CD4-positive, alpha-beta T cell treated with Interleukin-12 subunit alpha and Interleukin-12 subunit beta, for 1 hour (primary cell): ENCODE measurements around the gene SEMA3D.

Experiments
- DNase-seq: peaks from one replicate; pipeline ENCODE4 v3.0.0-alpha.2; 2020

Gene SEMA3D

DNA sequence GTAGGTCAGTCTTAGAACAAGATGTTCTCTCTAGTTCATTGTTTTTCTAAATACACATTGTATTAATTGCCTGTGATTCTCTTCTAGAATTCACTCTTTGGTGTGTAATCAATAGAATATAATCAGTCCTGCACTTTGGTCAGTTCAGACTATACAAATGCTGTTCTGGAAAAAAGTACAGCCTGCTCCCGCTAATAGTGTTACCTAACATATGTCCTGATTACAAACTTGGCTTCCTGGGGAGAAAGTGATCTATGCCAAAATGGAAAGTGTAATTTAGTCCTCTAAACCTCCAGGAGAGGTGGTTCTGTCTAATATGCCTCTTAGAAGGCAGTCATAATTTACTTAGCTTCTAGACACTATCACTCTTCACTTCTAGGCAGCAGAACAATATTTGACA is 215.5 kb downstream of the SEMA3D start:
- no peak for DNase-seq

DNA sequence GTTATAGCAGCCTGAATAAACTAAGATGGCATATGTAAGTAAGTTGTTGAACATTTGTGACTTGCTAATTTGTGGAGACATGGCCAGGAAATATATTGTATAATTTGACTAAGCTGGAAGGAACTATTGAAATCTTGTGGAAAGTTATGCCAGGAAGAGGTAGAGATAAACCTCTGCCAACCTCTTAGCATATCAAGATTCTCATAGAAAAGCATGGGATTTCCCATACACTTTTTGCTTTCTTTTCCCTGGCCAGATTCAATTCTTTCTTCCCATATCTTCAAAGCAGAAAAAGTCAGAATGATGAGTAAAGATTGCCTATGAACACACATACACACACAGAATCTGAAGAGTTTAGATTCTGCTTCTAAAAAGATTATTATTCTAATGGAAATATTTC is 216.2 kb downstream of the SEMA3D start:
- DNase-seq: no peak

DNA sequence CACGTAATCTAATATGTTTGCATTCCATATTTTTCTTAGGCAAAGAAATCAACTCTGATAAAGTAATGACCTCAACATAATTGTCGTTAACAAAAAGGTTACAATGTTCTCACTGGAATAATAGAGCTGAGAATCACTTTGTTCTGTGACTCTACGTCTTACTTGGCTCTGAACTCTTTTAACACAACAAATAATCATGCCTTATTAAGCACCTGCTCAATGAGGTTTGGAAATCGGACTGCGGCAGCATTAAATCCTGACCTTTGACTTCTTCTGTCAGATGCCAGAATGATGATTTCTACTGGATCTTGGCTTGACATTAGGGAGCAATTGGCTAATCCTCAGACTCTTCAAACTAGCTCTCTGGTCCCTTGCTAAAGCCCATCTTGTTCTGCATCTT is 233.6 kb downstream of the SEMA3D start:
- DNase-seq: no peak

DNA sequence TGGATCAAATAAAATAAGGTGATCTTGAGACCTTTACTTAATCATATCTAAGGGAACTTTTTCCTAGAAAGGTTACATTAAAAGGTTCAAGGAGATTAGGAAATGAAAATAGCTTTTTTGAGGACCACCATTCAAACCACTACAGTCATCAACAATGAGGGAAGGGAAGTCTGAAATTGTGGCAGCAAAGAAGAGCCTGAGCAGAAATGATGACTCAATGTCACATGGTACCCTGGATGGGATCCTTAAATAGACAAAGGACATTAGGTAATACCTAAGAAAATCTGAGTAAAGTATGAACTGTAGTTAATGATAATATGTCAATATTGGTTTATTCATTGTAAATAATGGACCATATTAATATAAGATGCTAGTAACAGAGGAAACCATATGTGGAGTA is 236.0 kb downstream of the SEMA3D start:
- DNase-seq: no peak

DNA sequence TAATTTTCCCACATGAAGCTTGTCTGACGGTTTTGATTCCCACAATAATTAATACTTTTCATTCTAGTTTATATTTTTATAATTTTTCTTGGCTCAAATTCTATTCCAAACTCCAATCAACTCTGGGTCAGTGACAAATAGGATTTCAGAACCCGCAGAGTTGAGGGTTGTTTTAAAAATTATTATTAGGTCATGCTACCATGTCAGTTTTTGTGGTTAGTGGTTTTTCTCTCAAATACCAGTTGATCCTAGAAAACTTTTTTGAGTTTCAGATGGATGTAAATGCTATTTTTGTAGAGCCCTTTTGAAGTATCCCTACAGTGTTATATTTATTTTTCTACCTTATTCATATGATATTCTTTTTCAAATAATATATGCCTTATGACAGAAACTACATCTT is 237.4 kb downstream of the SEMA3D start:
- no peak for DNase-seq

DNA sequence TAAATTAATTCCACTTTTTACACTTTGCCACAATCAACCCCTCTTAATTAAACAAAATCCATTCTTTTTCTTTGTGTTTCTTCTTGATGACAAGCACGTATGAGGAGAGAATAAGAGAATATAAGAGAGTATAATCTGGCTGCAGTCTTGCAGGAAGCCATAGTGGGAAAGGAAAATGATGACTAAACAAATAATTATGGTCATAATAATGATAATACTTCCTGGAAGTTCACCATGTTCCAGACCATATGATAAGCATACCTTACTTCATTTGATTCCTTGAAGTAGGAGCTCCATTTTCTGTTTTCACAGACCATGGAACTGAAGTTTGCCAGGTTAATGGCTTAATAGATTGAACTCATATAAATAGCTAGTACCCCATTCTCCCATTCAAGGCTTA is 237.8 kb downstream of the SEMA3D start:
- no peak for DNase-seq

DNA sequence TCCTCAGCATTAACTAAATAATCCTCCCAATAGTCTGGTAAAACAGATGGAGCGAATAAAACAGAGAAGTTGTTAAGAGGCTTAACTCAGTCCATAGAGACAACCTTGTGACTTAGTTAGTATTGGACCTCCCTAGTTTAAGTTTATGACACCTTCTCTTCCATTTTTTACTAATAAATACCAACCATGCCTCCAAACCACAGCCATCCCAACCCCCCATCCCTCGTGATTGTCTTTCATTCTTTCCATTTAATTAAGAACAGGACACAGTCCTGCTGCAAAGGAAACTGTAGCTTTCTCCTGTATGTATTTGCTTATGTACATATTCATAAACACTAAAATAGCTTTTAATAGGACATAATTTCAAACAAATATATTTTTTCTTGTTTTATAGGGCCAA is 238.2 kb downstream of the SEMA3D start:
- DNase-seq: no peak

DNA sequence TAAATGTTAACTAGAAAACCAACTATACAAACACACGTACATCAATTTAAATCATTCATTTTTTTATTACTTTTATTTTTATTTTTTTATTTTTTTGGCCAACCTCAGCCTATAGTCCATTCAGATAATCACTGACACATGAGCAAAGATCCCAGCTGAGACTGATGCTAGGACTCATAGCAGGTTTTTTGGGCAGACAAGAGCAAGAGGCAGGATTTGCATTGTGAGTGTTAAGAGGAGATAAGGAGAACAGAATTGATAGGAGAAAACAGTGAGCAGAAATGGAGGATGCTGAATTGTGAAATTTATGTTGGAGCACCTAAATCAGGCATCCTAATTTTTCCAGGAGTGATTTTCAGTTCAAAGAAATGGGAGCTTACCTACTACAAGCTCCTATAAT is 240.3 kb downstream of the SEMA3D start:
- DNase-seq: no peak
